HCT116 (cell line): Measurements from ENCODE around the gene CBFA2T3. TPM values are rescaled to one million over a fixed set of nuclear protein-coding genes. Genes with fewer than 3 reads are reported as not detected.

ENCODE experiments used
- ATAC-seq: fragments of 200-7000 bp; cut with Tn5 transposase; 2 replicates; pipeline ENCODE4 v1.9.1; 2020; ENCODE audit warnings: mild to moderate bottlenecking, moderate library complexity
- BruUV-seq: library from RNA; stranded (reverse); fragments of 400-500 nt; replicated peaks from 2 replicates; lab custom pipeline; 2021; lab: Mats Ljungman, UMichigan
- CTCF ChIA-PET: fragments of 300-600 bp; sonication (Branson Sonifier 250); formaldehyde crosslinking; loops from one replicate; lab custom pipeline; 2021; ENCODE audit warnings: antibody characterized with exemption; lab: Charles Lee
- POLR2A ChIA-PET: fragments of 300-600, 350-600 bp; sonication (Branson Sonifier 250); formaldehyde crosslinking; loops from one replicate; lab custom pipeline; 2021; ENCODE audit warnings: antibody characterized with exemption; lab: Charles Lee
- RAD21 ChIA-PET, 2 experiments: fragments of 300-600 bp; sonication (Branson Sonifier 250); formaldehyde crosslinking; loops; one replicate each; lab custom pipeline; 2023; ENCODE audit warnings: low total read pairs in 2 of 2; ENCODE audit not compliant: uncharacterized antibody in 2 of 2, unreplicated experiment in 2 of 2, low non-redundant PET in 1 of 2; lab: Charles Lee
- DNase-seq: peaks from one replicate; pipeline ENCODE4 v3.0.0-alpha.2; 2010; ENCODE audit warnings: low read depth, low spot score
- H2AFZ ChIP-seq: fragments of 200-600 bp; shearing (Covaris generic), sonication (generic); 2 replicates; pipeline ENCODE4 v1.6.1; 2017; ENCODE audit warnings: low read depth, mixed run types, mixed read lengths, antibody characterized with exemption, low read length; ENCODE audit not compliant: poor library complexity, severe bottlenecking
- H3K27ac ChIP-seq: 2 replicates; pipeline ENCODE4 v1.5.1; 2012; ENCODE audit warnings: low read depth, low read length
- H3K27me3 ChIP-seq: fragments of 200-600 bp; sonication (generic); 2 replicates; pipeline ENCODE4 v1.6.1; 2016; ENCODE audit warnings: mixed run types, low read length, mixed read lengths; ENCODE audit not compliant: insufficient read depth
- H3K36me3 ChIP-seq, 2 experiments: fragments of 200-500 bp in 1 of 2; fragments of 200-600 bp in 1 of 2; sonication (Bioruptor generic) in 1 of 2; sonication (generic) in 1 of 2; 2 replicates each; pipeline versions ENCODE4 v1.5.1 to v1.6.1; 2014 to 2016; ENCODE audit warnings: low read length in 2 of 2, inconsistent platforms in 1 of 2, mixed read lengths in 1 of 2, mixed run types in 1 of 2; ENCODE audit not compliant: insufficient read depth in 2 of 2, control insufficient read depth in 1 of 2
- H3K4me1 ChIP-seq, 2 experiments: fragments of 200-600 bp in 1 of 2; sonication (generic) in 1 of 2; 2 replicates each; pipeline versions ENCODE4 v1.5.1 to v1.6.1; 2012 to 2017; ENCODE audit warnings: low read length in 2 of 2, inconsistent platforms in 1 of 2, mild to moderate bottlenecking in 1 of 2, mixed read lengths in 1 of 2, mixed run types in 1 of 2, moderate library complexity in 1 of 2; ENCODE audit not compliant: insufficient read depth in 2 of 2, control insufficient read depth in 1 of 2
- H3K4me2 ChIP-seq: fragments of 200-600 bp; sonication (generic); 2 replicates; pipeline ENCODE4 v1.6.1; 2017; ENCODE audit warnings: mixed run types, low read length, mixed read lengths
- H3K4me3 ChIP-seq, 2 experiments: fragments of 200-600 bp in 1 of 2; sonication (generic) in 1 of 2; replicated peaks in 1 of 2; 2 replicates each; pipeline ENCODE4 v1.5.1; 2011 to 2016; ENCODE audit warnings: low read length in 2 of 2, control low read depth in 1 of 2, low read depth in 1 of 2, mild to moderate bottlenecking in 1 of 2, mixed read lengths in 1 of 2, mixed run types in 1 of 2
- H3K79me2 ChIP-seq: fragments of 200-600 bp; sonication (generic); 2 replicates; pipeline ENCODE4 v1.6.1; 2017; ENCODE audit warnings: mild to moderate bottlenecking, mixed run types, low read length, moderate library complexity, mixed read lengths; ENCODE audit not compliant: insufficient read depth
- H3K9ac ChIP-seq: fragments of 200-600 bp; sonication (generic); 2 replicates; pipeline ENCODE4 v1.6.1; 2016; ENCODE audit warnings: low read length, mixed read lengths
- H3K9me2 ChIP-seq: fragments of 200-600 bp; sonication (generic), shearing (Covaris generic); 2 replicates; pipeline ENCODE4 v1.6.1; 2017; ENCODE audit warnings: mixed run types, mild to moderate bottlenecking, moderate library complexity; ENCODE audit not compliant: insufficient read depth
- H3K9me3 ChIP-seq, 2 experiments: fragments of 200-500 bp in 1 of 2; fragments of 200-600 bp in 1 of 2; sonication (Bioruptor generic) in 1 of 2; sonication (generic) in 1 of 2; 2 replicates each; pipeline ENCODE4 v1.6.1; 2014 to 2017; ENCODE audit warnings: low read length in 2 of 2, mixed read lengths in 2 of 2, inconsistent platforms in 1 of 2, low read depth in 1 of 2, mild to moderate bottlenecking in 1 of 2, mixed run types in 1 of 2, moderate library complexity in 1 of 2; ENCODE audit not compliant: control insufficient read depth in 1 of 2, insufficient read depth in 1 of 2
- H4K20me1 ChIP-seq: fragments of 200-600 bp; sonication (generic), shearing (Covaris generic); 2 replicates; pipeline ENCODE4 v1.6.1; 2017; ENCODE audit warnings: mixed run types, mild to moderate bottlenecking, moderate library complexity; ENCODE audit not compliant: insufficient read depth
- CEBPB ChIP-seq: IDR thresholded peaks from 2 replicates; pipeline ENCODE4 v1.6.1; 2012; ENCODE audit warnings: low read depth
- CTCF ChIP-seq, 3 experiments: fragments of 200-600 bp in 1 of 3; sonication (generic) in 1 of 3; IDR thresholded peaks in 2 of 3; conservative IDR thresholded peaks in 1 of 3; 2 replicates each; pipeline ENCODE4 v1.5.1; 2012 to 2017; ENCODE audit warnings: low read depth in 2 of 3, low read length in 2 of 3, antibody characterized with exemption in 1 of 3, borderline replicate concordance in 1 of 3, control low read depth in 1 of 3, mild to moderate bottlenecking in 1 of 3, mixed read lengths in 1 of 3, mixed run types in 1 of 3, moderate library complexity in 1 of 3; ENCODE audit not compliant: insufficient read depth in 1 of 3
- EGR1 ChIP-seq: IDR thresholded peaks from 2 replicates; pipeline ENCODE4 v1.6.1; 2012; ENCODE audit warnings: low read depth
- FOSL1 ChIP-seq: IDR thresholded peaks from 2 replicates; pipeline ENCODE4 v1.6.1; 2012; ENCODE audit warnings: low read depth
- MAX ChIP-seq: IDR thresholded peaks from 2 replicates; pipeline ENCODE4 v1.6.1; 2012
- POLR2A ChIP-seq: IDR thresholded peaks from 2 replicates; pipeline ENCODE4 v1.7.0; 2011; ENCODE audit warnings: borderline replicate concordance; ENCODE audit not compliant: insufficient read depth, insufficient read length; ENCODE audit errors: extremely low read depth
- POLR2AphosphoS5 ChIP-seq: IDR thresholded peaks from 2 replicates; pipeline ENCODE4 v1.6.1; 2011; ENCODE audit warnings: mild to moderate bottlenecking, low read depth, low read length, moderate library complexity
- RAD21 ChIP-seq: IDR thresholded peaks from 2 replicates; pipeline ENCODE4 v1.6.1; 2012; ENCODE audit warnings: low read depth, mild to moderate bottlenecking
- SIN3A ChIP-seq: IDR thresholded peaks from 2 replicates; pipeline ENCODE4 v1.6.1; 2012; ENCODE audit warnings: low read depth
- TCF7L2 ChIP-seq: IDR thresholded peaks from 2 replicates; pipeline ENCODE4 v1.7.0; 2011; ENCODE audit warnings: borderline replicate concordance, inconsistent platforms; ENCODE audit not compliant: insufficient read depth, insufficient read length; ENCODE audit errors: extremely low read depth
- YY1 ChIP-seq: IDR thresholded peaks from 2 replicates; pipeline ENCODE4 v1.6.1; 2011; ENCODE audit warnings: low read length, low read depth, moderate library complexity, mild to moderate bottlenecking; ENCODE audit not compliant: insufficient replicate concordance; ENCODE audit errors: extremely low read depth
- ZBTB33 ChIP-seq: IDR thresholded peaks from 2 replicates; pipeline ENCODE4 v1.6.1; 2011; ENCODE audit warnings: mild to moderate bottlenecking, low read length, moderate library complexity; ENCODE audit not compliant: insufficient replicate concordance; ENCODE audit errors: extremely low read depth
- ZFX ChIP-seq: fragments of 450-650 bp; IDR thresholded peaks from 2 replicates; pipeline ENCODE4 v1.6.1; 2017
- ZNF274 ChIP-seq: fragments of 200-500 bp; sonication (Bioruptor generic); IDR thresholded peaks from 2 replicates; pipeline ENCODE4 v1.6.1; 2014; ENCODE audit warnings: mild to moderate bottlenecking, low read depth, low read length, inconsistent platforms
- intact Hi-C: fragments of 100-400 bp; cut with micrococcal nuclease; formaldehyde crosslinking; loops from 2 replicates; pipeline ENCODE4 v1.10.0; 2022
- total RNA-seq: library from RNA; stranded (reverse); gene quantifications from one replicate; pipeline ENCODE4 v1.2.1, GENCODE V29; 2021; ENCODE audit not compliant: unreplicated experiment
- TF ChIP-seq, protein P1 (sequence below): IDR thresholded peaks from 2 replicates; pipeline ENCODE4 v1.6.1; 2012; ENCODE audit warnings: low read depth
- TF ChIP-seq, protein P2 (sequence below): IDR thresholded peaks from 2 replicates; pipeline ENCODE4 v1.6.1; 2012

Gene CBFA2T3
- total RNA-seq, 1 experiment from 2014 or later: 19.1 TPM

DNA sequence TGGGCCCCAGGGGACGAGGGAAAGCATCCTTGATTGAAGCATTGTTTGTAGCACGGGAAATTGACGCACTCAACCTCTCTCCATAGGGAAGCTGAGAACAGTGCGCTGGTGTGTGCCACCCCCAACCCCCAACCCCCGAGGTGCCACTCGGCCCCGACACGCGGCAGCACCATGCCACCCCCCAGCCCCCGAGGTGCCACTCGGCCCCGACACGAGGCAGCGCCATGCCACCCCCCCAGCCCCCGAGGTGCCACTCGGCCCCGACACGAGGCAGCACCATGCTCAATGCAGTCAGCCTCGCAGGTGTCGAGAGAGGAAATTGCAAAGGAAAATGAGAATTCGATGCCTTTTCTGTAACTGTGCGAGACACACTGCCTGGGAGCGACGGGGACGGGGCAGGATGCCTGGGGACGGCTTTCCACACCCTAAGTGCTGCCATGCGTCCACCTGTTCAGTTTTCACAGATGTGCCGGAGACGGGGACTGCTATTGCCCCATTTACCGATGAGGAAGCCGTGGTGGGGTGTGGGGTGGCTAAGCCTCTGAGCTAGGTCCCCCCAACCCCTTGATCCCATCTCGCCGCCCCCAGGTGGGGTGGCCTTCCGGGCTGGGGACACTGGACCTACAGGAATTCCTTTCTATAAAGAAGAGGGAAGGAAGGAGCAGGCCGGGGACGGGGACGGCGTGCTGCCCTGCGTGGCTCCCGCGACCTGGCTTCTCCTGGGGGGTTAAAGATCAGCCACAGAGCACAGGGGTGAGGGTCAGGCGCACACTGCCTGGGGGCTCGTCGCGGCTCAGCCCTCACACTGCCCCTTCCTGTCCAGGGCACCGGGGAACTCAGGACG is 9.8 kb downstream of the CBFA2T3 start:
- Histone ChIP-seq H3K9me2 (no peaks in the 10 kb centered on the region), H3K36me3 (no peaks in the 10 kb centered on the region)

More for the DNA sequence above, 9.8 kb downstream of the CBFA2T3 start:
- no peak overlapping the region for H3K4me2 ChIP-seq
- H3K27ac ChIP-seq: no peak overlapping the region
- H3K4me3 ChIP-seq: no peak overlapping the region
- H4K20me1 ChIP-seq: no peaks in the 10 kb centered on the region
- peaks cover under 1% of the 10 kb centered on the region; the same call in 1 of the 2 replicates for H3K27me3 ChIP-seq
- no peak for DNase-seq
- H3K9me3 ChIP-seq: no peaks in the 10 kb centered on the region
- H3K79me2 ChIP-seq: no peaks in the 10 kb centered on the region
- H2AFZ ChIP-seq: no peak overlapping the region
- RAD21 ChIA-PET: no interaction called here
- CTCF ChIA-PET: no interaction called here
- intact Hi-C loops: no loop called here
- TF ChIP-seq ZFX: no peak
- TF ChIP-seq FOSL1: no peak
- no peak for TF ChIP-seq EGR1
- TF ChIP-seq SIN3A: no peak
- TF ChIP-seq, protein P1, sequence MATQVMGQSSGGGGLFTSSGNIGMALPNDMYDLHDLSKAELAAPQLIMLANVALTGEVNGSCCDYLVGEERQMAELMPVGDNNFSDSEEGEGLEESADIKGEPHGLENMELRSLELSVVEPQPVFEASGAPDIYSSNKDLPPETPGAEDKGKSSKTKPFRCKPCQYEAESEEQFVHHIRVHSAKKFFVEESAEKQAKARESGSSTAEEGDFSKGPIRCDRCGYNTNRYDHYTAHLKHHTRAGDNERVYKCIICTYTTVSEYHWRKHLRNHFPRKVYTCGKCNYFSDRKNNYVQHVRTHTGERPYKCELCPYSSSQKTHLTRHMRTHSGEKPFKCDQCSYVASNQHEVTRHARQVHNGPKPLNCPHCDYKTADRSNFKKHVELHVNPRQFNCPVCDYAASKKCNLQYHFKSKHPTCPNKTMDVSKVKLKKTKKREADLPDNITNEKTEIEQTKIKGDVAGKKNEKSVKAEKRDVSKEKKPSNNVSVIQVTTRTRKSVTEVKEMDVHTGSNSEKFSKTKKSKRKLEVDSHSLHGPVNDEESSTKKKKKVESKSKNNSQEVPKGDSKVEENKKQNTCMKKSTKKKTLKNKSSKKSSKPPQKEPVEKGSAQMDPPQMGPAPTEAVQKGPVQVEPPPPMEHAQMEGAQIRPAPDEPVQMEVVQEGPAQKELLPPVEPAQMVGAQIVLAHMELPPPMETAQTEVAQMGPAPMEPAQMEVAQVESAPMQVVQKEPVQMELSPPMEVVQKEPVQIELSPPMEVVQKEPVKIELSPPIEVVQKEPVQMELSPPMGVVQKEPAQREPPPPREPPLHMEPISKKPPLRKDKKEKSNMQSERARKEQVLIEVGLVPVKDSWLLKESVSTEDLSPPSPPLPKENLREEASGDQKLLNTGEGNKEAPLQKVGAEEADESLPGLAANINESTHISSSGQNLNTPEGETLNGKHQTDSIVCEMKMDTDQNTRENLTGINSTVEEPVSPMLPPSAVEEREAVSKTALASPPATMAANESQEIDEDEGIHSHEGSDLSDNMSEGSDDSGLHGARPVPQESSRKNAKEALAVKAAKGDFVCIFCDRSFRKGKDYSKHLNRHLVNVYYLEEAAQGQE: no peak
- TF ChIP-seq, protein P2, sequence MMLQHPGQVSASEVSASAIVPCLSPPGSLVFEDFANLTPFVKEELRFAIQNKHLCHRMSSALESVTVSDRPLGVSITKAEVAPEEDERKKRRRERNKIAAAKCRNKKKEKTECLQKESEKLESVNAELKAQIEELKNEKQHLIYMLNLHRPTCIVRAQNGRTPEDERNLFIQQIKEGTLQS: no peak
- no peak for TF ChIP-seq CTCF (IDR thresholded peaks at IDR 0.05 in 2 of 3, conservative IDR thresholded peaks at IDR 0.05 in 1 of 3; ENCODE audit: borderline replicate concordance in 1 of 3, insufficient read depth in 1 of 3, low read depth in 2 of 3, low read length in 2 of 3)
- TF ChIP-seq YY1: no peak
- TF ChIP-seq MAX: no peak
- no peak for TF ChIP-seq ZNF274
- no peak for TF ChIP-seq POLR2A
- no peak for TF ChIP-seq CEBPB
- TF ChIP-seq ZBTB33: no peak
- TF ChIP-seq POLR2AphosphoS5: no peak
- no peak for TF ChIP-seq RAD21
- no peak for TF ChIP-seq TCF7L2
- TF ChIP-seq, all 23 proteins: peak for 0
- POLR2A ChIA-PET: no interaction called here
- no TSS peak for BruUV-seq
- Histone ChIP-seq H3K4me1 (no peaks in the 10 kb centered on the region), H3K9ac (no peak overlapping the region)
- ATAC-seq: no peak
